Jurkat, Clone E6-1 (cell line): ENCODE measurements around the gene TEF.

Experiments
- DNase-seq: peaks from one replicate; pipeline ENCODE4 v3.0.0-alpha.2; 2011; ENCODE audit warnings: low read depth, low spot score
- H3K4me3 ChIP-seq: 2 replicates; pipeline ENCODE4 v1.5.1; 2011; ENCODE audit warnings: mild to moderate bottlenecking, low read length, control low read depth, moderate library complexity

Gene TEF

DNA sequence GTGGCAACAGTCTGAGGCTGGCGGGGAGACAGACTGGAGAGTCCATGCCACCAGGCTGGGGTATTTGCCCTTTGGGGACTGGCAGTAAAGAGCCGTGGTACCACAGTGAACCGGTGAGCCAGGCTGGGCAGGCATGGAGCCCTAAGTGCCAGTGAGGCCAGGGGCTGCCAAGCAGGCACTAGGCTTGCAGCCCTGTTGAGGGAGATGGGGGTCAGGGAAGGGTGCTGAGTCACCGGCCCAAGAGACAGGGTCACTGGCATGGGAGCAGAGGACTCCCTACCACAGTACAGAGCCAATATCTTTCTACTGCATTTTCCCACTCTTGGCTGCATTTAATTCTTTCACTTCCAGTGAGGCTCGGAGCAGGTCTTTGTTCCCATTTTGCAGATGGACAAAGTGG, 30.7 kb upstream of the TEF start:
- DNase-seq = no peak

DNA sequence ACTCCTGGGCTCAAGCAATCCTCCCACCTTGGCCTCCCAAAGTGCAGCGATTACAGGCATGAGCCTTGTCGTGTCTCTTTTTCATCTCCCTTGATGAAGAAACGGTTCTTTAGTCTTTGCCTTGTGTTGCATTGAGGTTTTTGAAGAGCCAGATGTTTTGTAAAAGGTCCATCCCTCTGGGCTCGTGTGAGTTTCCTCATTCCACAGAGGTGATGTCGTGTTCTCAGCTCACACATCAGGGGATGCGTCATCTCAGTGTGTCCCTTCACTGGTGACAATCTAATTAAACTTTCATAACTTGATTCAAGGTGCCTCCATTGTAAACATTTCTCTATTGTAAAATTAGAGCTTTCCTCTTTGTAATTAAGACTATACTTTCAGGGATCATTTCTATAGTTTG, 29.7 kb upstream of the TEF start:
- no peak for DNase-seq
- H3K4me3 ChIP-seq = no peak overlapping the region

More for the DNA sequence above, 30.7 kb upstream of the TEF start:
- H3K4me3 ChIP-seq = no peak overlapping the region

DNA sequence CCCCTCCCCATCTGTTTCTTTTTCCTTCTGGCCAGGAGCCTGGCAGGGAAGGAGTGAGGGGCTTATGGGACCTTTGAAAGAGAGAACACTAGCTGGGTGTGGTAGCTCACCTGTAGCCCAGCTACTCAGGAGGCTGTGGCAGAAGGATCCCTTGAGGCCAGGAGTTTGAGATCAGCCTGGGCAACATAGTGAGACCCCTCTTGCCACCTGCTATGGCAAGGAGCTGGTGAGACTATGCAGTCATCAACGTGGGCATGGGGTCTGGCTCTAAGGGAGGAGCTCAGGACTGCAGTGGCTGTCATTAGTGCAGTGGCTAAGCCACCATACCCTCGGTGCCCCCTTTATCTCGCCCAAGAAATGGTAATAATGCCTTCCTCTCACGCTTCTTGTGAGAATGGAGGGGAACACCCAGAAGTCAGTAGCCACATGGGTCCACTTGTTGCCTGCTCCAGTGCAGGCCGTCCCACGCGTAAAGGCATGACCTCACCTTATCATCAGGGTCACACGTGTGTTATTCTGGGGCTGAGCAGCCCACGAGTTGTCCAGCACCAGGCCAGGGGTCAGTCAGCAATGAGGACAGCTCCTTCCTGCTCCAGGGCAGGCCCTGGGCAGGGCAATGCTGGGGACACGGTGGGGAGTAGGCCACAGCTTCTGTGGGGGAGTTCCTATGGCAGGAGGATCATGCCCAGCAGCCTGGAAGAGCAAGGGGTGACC, 27.7 kb upstream of the TEF start:
- no peak for DNase-seq

DNA sequence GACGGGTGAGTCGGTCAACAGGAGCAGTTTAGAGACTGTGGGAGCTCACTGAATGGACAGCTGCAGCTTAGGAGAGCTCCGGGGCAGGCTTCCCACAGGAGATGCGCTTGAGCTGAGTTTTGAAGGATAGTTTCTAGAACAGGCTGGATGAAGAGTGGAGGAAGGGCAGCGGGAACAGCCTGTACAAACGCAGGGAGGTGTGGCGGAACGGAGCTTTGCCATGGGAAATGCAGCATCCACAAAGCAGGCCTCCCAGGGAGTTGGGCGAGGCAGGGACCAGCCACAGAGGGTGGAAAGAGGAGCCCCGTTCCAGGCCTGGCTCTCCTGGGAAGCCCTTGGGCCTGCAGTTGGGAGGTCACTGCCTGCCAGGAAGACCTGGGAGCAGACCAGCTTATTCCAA, 26.8 kb upstream of the TEF start:
- DNase-seq = no peak
- no peak overlapping the region for H3K4me3 ChIP-seq

More for the DNA sequence above, 27.7 kb upstream of the TEF start:
- H3K4me3 ChIP-seq = no peak overlapping the region

DNA sequence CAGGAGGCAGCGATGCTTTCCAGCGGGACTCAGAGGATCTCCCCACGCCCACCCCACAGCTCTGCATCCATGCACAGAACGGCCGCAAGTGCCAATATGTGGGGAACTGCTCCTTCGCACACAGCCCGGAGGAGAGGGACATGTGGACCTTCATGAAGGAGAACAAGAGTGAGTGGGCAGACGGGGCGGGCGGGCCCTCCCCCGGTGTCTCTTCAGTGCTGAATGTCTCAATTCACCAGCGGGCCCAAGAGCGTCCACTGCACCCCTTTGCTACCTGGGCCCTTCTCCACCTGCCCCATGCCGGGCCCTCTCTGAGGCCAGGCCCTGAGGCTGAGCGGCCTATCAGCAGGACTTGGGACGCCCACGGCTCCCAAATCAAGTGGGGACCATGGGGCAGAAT, 25.8 kb upstream of the TEF start:
- H3K4me3 ChIP-seq = no peak overlapping the region
- DNase-seq = no peak

DNA sequence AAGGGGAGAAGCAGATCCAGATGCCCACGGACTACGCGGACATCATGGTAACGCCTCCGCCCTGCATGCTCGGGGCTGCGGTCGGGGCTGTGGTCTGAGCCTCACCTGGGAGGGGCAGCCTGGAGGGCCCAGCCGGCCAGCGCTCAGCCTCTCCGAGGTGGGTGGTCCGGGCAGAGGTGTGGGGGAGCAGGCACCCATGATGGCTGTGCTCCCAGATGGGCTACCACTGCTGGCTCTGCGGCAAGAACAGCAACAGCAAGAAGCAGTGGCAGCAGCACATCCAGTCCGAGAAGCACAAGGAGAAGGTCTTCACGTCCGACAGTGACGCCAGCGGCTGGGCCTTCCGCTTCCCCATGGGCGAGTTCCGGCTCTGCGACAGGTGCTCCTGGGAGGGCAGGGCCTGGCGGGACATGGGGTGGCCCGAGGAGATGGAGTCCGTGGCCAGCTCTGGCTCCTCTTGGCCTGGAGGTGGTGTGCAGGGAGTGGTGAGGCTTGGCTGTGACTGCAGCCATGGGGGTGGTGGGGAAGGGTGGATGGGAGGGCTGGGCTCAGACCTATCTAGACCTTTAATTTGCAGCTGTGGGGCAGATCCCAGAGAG, 25.2 kb upstream of the TEF start:
- H3K4me3 ChIP-seq = no peak overlapping the region
- no peak for DNase-seq

DNA sequence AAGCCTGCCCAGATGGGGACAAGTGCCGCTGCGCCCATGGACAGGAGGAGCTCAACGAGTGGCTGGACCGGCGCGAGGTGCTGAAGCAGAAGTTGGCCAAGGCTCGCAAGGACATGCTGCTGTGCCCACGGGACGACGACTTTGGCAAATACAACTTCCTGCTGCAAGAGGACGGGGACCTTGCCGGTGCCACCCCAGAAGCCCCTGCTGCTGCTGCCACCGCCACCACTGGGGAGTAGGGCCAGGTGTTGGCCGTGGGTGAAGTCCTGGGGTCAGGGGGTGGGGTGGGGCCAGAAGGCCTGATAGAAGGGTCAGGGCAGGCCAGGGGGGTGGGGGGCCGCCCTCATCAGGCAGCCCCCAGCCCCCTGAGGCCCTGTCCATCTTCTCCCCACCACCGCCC, 24.6 kb upstream of the TEF start:
- no peak for DNase-seq
- H3K4me3 ChIP-seq = no peak overlapping the region

DNA sequence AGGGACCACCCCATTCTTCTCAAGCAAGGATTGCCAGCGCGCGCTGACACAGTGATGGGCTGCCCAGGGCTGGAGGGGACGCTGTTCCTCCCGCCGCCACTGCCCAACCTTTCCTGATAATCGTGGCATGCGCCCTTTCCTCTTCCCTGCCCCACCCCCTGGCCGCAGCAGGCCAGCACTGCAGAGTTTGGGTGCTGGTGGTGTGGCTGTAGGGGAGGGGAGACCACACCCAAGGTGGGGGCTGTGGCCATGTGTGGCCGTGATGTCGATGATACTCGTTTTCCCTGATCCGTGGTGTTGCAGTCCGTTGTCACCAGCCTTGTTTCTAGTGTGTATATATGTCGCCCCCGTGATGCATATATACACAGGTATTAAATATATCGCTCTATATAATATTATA, 22.8 kb upstream of the TEF start:
- no peak overlapping the region for H3K4me3 ChIP-seq
- no peak for DNase-seq

DNA sequence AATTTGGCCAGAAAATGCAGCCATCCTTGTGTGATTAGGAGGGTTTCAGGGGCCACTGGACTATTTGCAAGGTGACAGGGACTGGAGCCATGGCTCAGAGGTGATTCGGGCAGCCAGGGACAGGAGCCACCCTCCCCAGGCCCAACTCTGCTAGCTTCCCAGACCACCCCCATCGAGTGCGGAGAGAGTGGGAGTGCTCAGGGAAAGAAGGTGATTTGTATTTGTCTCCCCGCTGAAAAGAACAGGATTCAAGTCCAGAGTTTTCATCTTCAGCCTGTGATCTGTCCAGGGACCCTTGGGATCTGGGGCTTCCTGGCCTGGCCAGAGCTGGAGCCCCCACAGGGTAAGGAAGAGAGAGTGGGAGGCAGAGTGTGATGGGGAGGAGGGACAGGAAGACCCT, 22.4 kb upstream of the TEF start:
- no peak overlapping the region for H3K4me3 ChIP-seq
- DNase-seq = no peak

DNA sequence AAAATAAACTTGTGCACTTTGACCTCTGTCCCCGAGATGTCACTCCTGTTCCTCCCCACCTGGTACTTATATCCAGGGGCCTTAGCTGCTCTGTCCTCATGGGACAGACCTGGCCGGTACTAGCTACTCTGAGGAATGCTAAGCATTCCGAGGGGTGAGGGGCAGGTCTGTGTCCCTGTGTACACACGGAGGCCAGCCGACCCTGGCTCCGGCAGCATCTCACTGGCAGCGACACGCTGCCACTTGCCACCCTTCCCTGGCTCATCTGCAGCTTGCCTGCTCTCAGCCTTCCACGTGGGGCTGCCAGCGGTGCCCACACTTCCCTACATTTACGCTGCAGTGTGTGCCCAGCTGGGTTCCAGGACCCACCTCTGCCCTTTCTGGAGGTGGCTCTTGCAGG, 21.6 kb upstream of the TEF start:
- H3K4me3 ChIP-seq = no peak overlapping the region
- DNase-seq = no peak

DNA sequence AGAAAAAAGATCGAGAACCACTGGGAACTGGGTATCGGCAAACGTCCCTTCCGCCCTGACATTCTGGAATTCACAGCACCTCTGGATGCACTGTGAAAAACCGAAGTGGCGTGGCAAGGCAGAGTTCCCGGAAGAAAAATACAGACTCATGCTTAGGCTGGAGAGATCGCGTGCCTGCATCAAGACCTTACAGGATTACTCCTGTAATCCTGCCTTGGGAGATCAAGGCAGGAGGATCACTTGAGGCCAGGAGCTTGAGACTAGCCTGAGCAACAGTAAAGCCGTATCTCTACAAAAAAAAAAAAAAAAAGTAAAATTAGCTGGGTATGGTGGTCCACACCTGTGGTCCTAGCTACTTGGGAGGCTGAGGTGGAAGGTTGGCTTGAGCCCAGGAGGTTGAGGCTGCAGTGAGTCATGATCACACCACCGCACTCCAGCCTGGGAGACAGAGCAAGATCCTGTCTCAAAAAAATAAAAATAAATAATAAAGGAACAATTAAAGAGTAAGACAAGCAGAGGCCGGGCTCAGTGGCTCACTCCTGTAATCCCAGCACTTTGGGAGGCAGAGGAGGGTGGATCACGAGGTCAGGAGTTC, 19.9 kb upstream of the TEF start:
- DNase-seq = no peak
- H3K4me3 ChIP-seq = no peak overlapping the region

DNA sequence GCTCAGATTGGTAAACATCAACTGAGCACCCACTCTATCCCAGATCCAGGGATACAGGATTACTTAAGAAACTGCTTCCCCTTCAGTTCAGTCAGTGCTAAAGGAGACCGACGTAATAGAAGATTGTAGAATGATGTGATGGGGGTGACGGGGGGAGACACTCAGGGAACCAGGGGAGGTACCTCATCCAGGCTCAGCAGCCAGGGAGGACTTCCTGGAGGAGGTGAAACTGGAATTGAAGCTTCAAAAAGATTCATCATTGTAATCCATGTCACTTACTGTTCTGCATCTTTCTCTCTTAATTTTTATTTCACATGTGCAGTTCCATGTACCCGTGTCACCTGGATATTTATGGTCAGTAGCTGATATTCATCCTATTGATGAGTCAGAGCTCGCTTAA, 19.1 kb upstream of the TEF start:
- no peak overlapping the region for H3K4me3 ChIP-seq
- no peak for DNase-seq

DNA sequence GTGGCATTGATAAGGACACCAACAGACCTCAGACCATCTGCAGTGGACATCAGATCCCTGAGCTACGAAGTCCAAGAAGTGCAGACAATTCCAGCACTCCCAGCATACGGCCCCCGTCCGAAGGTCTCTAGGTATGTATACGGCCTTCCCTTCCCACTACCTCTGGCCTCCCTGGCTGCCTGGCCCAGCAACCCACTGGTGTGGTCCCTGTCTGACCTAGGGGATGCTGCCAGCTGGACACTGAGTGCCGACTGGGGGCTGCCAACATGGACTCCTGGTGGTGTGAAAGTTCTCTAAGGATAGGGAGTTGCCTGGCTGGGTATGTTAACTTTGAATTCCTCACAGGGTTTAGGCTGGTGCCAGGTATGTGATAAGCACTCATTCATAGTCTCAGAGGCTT, 17.5 kb upstream of the TEF start:
- DNase-seq = no peak
- H3K4me3 ChIP-seq = no peak overlapping the region

DNA sequence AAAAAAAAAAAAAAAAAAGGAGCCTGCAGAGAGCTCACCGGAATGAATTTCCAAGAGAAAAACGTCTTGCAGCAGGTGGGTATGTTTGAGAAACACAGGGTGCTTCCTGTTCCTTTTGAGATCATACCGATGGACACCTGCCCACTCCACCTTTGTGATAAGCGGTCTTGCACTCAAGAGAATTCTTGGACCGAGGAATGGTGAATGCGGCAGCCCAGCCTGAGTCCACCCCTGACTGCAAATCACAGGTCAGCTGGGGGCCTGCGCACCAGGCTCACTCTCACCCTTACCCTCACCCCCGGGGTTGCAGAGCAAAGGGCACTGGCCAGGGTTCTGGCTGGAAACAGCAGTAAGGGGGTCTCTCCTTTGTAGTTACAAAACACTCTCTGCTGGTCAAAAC, 16.8 kb upstream of the TEF start:
- H3K4me3 ChIP-seq = no peak overlapping the region
- DNase-seq = no peak

DNA sequence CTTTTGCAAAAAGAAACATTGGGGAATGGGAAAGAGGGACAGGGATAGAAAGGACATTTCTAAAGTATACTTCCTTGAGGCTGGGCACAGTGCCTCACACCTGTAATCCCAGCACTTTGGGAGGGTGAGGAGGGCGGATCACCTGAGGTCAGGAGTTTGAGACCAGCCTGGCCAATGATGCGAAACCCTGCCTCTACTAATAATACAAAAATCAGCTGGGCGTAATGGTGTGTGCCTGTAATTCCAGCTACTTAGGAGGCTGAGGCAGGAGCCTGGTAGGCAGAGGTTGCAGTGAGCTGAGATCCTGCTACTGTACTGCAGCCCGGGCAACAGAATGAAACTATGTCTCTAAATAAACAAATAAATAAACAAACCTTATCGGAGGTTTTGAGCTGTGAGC, 16.3 kb upstream of the TEF start:
- no peak for DNase-seq
- H3K4me3 ChIP-seq = no peak overlapping the region

DNA sequence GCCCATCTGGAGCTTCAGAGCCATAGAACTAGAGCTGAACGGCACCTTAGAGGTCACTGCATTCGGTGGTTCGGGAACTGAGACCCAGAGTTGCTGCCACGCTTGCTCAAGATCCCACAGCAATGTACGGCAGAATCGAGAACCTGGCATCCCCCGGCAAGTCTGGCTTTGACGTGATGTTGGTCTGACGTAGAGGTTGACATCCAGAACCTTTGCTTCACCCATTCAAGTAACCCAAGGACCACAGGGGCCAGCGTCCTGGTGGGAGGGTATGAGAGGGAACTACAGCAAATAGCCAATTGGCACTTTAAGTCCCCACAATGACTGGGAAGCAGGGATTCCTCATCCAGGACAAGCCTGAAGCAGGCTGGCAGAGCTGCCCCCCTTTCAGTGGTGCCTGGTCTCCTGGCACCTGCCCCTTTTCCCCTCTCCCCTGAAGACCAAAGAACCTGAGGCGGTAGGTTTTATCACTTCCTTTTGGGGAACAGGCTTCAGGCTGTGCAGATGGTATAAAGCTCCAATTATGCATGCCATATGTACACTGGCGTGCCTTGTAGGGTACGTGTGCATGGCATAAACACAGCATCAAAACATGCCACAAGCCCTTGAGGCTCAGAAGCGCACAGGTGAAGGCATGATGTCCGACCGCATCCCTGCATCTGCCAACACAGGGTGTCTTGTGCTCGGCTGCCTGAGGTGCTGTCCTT, 15.3 kb upstream of the TEF start:
- no peak for DNase-seq
- no peak overlapping the region for H3K4me3 ChIP-seq

DNA sequence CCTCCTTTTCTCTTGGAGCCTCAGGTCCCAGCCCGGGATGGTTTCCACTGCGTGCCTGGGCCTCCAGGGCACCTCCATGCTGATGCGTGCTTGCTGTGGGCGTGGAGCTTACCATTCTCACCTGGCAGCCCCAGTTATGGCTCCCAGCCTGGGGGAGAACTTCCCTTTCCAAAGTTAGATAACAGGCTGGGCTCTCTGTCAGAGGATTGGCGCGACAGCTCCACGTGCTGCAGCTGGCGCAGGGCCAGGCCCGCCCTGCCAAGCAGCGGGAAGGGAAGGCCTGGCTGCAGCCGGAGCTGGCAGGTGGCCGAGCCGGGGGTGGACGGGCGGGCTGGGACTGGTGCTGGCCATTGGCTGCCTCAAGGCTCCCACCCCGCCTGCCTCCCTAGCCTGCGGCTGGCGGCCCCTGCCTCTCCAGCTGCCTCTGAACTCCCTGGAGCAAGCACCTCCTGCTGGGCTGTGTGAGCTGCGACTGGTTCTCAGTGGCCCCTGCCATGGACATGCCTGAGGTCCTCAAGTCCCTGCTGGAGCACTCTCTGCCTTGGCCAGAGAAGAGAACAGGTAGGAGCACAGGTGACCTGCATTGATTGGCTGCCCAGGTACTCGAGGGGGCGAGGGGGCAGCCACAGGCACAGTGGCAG, 14.6 kb upstream of the TEF start:
- H3K4me3 ChIP-seq = no peak overlapping the region
- no peak for DNase-seq

DNA sequence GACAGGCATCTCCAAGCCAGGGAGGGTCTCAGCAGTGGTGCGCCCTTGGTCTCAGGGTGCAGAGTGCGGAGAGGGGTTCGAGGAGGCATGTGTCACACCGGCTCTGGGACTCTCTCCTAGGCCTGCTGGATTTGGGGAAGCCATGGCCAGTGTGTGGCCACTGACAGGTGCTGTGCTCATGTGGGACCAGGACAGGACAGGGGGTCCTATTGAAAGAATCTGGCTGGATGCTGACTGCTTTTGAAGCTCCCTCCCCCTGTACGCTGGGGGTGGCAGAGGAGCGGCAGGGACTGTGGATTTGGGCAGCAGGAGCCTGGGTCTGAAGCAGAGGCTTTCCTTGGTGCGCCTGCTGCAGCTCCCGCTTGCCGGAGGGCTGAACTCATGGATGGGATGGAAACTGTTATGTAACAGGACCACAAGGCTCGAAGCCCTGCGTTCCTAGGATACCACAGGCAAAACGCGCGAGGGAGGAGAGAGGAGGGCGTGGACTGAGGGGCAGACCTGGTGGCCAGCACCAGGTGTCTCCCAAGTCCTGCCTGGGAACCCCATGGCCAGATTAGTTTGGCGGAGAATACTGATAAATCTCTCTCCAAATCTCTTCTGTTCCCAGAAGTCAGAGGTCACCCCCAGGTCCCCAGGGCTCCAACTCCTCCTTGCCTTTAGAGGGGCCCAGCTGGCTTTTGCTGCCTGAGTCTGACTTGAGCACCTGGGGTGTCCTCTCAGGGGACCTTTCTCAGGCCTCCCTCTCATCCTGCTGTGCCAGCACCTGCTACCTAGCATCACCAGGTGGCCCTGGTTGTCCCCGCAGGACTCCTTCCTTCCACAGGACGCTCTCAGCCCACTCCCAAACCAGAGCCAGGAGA, 13.8 kb upstream of the TEF start:
- DNase-seq = no peak

More for the DNA sequence above, 13.8 kb upstream of the TEF start:
- H3K4me3 ChIP-seq = no peak overlapping the region
